Ovary (tissue), 9 donors: ENCODE results near the gene ZNF385C. TPM values are rescaled to one million over a fixed set of nuclear protein-coding genes. Genes with fewer than 3 reads are reported as not detected.

Source experiments
- DNase-seq, 5 donors: peaks; one replicate each; pipeline ENCODE4 v3.0.0-alpha.2; 2019 to 2020
- H3K27ac ChIP-seq, 2 donors: fragments of 200-600 bp; one replicate each; pipeline versions ENCODE4 v1.5.1 to v1.8.0; 2019 to 2022
- H3K27me3 ChIP-seq: fragments of 200-600 bp; one replicate; pipeline ENCODE4 v1.8.0; 2022
- H3K36me3 ChIP-seq: fragments of 200-600 bp; sonication (generic); one replicate; pipeline ENCODE4 v1.5.1; 2019
- H3K4me1 ChIP-seq: one replicate; pipeline ENCODE4 v1.8.1; 2013; ENCODE audit warnings: mild to moderate bottlenecking, moderate library complexity; ENCODE audit not compliant: insufficient read depth
- H3K4me3 ChIP-seq: fragments of 200-600 bp; sonication (generic); one replicate; pipeline ENCODE4 v1.5.1; 2017
- H3K9me3 ChIP-seq, 2 donors: fragments of 200-600 bp in 1 of 2; sonication (generic) in 1 of 2; one replicate each; pipeline versions ENCODE4 v1.5.1 to v1.8.1; 2013 to 2019; ENCODE audit warnings: mild to moderate bottlenecking in 1 of 2, moderate library complexity in 1 of 2
- EP300 ChIP-seq: sonication (generic); formaldehyde crosslinking; IDR thresholded peaks from one replicate; pipeline ENCODE4 v1.6.1; 2017; ENCODE audit warnings: antibody characterized with exemption
- POLR2A ChIP-seq: fragments of 450-650 bp; IDR thresholded peaks from one replicate; pipeline ENCODE4 v1.6.1; 2017; ENCODE audit warnings: antibody characterized with exemption, mild to moderate bottlenecking, moderate library complexity
- WGBS, 3 donors: extraction: QIAGEN DNeasy Blood & Tissue Kit in 1 of 3; methylation state at CpG; one replicate each; pipeline versions ENCODE4 v1.1.5 to v1.1.7; 2013 to 2017; 5-methylcytosine and 5-hydroxymethylcytosine counted together
- intact Hi-C, 4 donors: fragments of 100-400 bp; cut with DNase I; formaldehyde crosslinking; loops; one replicate each; pipeline versions ENCODE4 v1.11.0 to v1.15.1; 2022 to 2023
- polyA plus RNA-seq, 2 donors: library from polyadenylated mRNA; stranded (reverse); fragments of 200-250 nt in 1 of 2; fragments of 350-450 nt in 1 of 2; fragmentation: Illumina TruSeq in 1 of 2; extraction: RNeasy Lipid Tissue Mini Kit (QIAGEN cat#74804) in 1 of 2; gene quantifications; one replicate each; pipeline ENCODE4 v1.2.3, GENCODE V29; 2013 to 2014
- total RNA-seq, 7 donors: library from RNA; depleted of rRNA in 2 of 7; stranded (reverse); fragments of >200 nt in 2 of 7; fragmentation: NEBNext Ultra II Directional in 3 of 7; extraction: Animal tissue kit (Norgen Biotek cat#: 25700) in 3 of 7; gene quantifications; one replicate each; pipeline versions ENCODE4 v1.1.0 to v1.2.4, GENCODE V29; 2016 to 2023
- TF ChIP-seq, protein P1 (sequence below), 3 donors: fragments of 450-650 bp in 2 of 3; fragments of 200-600 bp in 1 of 3; IDR thresholded peaks; one replicate each; pipeline versions ENCODE4 v1.5.1 to v1.8.0; 2016 to 2022; ENCODE audit warnings: antibody characterized with exemption in 3 of 3, mild to moderate bottlenecking in 1 of 3
- donor health status: DM: no; HTN: no; CAD: no; lungs with moderate emphysema.
- donor health status: DM: no; HTN: no; CAD: no.
- donor health status: Bipolar disorder and iron deficiency.
- donor health status: DM: yes; HTN: yes; CAD: no.
- donor health status: DM: no; HTN: no; CAD: no.
- donor health status: DM: yes; HTN: yes; CAD: no.

ZNF385C gene
- total and polyA plus RNA-seq, 9 donors: 0.36 to 3.0 (median 1.7) TPM

DNA sequence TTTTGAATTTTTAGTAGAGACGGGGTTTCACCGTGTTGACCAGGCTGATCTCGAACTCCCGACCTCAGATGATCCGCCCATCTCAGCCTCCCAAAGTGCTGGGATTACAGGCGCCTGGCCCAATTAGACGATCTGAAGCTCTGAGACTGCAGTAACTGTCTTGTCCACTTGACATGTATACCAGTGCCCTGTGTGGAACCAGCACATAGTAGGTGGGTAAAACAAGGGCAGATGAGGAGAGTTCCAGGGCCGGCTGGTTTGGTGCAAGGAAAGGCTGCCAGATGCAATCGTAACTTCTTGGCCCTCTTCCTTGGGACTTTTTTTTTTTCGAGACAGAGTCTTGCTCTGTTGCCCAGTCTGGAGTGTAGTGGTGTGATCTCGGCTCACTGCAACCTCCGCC lies 50.9 kb downstream of the ZNF385C start:
- 85 to 91% (median 87%) methylated on average over 12 of the region's 12 CpGs for WGBS, 3 donors
- H3K4me3 ChIP-seq: no peak overlapping the region
- intact Hi-C loops: no loop called here
- H3K9me3 ChIP-seq: no peaks in the 10 kb centered on the region
- H3K4me1 ChIP-seq: peaks cover 3% of the 10 kb centered on the region
- no peak overlapping the region for H3K27ac ChIP-seq
- H3K27me3 ChIP-seq: no peaks in the 10 kb centered on the region
- DNase-seq: no peak
- H3K36me3 ChIP-seq: no peaks in the 10 kb centered on the region
- TF ChIP-seq, protein P1, sequence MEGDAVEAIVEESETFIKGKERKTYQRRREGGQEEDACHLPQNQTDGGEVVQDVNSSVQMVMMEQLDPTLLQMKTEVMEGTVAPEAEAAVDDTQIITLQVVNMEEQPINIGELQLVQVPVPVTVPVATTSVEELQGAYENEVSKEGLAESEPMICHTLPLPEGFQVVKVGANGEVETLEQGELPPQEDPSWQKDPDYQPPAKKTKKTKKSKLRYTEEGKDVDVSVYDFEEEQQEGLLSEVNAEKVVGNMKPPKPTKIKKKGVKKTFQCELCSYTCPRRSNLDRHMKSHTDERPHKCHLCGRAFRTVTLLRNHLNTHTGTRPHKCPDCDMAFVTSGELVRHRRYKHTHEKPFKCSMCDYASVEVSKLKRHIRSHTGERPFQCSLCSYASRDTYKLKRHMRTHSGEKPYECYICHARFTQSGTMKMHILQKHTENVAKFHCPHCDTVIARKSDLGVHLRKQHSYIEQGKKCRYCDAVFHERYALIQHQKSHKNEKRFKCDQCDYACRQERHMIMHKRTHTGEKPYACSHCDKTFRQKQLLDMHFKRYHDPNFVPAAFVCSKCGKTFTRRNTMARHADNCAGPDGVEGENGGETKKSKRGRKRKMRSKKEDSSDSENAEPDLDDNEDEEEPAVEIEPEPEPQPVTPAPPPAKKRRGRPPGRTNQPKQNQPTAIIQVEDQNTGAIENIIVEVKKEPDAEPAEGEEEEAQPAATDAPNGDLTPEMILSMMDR (IDR thresholded peaks at IDR 0.05): no peak
- TF ChIP-seq EP300 (no peak), POLR2A (no peak)

DNA sequence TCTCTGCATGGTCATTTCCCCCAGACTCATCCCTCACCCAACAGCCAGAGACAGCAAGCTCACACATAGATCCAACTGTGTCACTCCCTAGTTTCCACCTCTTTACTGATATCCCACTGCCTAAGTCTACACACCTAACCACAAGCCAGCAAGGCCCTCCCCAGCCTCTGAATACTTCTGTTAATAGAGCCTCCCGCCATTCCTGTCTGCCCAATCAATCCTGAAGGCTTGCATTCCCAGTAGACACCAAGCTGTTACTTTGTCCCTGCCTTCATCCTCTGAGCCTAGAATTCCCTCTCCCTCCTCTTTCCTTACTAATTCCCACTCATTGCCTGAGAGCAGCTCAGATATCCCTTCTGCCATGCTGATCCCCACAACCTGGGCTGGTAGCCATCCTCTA lies 52.6 kb downstream of the ZNF385C start:
- Histone ChIP-seq H3K27me3 (no peaks in the 10 kb centered on the region), H3K4me3 (no peak overlapping the region), H3K9me3 (no peaks in the 10 kb centered on the region), H3K36me3 (no peaks in the 10 kb centered on the region), H3K4me1 (peaks cover 2% of the 10 kb centered on the region), H3K27ac (no peak overlapping the region)
- no peak for DNase-seq
- 87 to 91% (median 88%) methylated on average over 1 of the region's 1 CpG for WGBS, 3 donors
- intact Hi-C loops: no loop called here
- TF ChIP-seq, protein P1 (IDR thresholded peaks at IDR 0.05): no peak
- no peak for TF ChIP-seq POLR2A
- TF ChIP-seq EP300: no peak

DNA sequence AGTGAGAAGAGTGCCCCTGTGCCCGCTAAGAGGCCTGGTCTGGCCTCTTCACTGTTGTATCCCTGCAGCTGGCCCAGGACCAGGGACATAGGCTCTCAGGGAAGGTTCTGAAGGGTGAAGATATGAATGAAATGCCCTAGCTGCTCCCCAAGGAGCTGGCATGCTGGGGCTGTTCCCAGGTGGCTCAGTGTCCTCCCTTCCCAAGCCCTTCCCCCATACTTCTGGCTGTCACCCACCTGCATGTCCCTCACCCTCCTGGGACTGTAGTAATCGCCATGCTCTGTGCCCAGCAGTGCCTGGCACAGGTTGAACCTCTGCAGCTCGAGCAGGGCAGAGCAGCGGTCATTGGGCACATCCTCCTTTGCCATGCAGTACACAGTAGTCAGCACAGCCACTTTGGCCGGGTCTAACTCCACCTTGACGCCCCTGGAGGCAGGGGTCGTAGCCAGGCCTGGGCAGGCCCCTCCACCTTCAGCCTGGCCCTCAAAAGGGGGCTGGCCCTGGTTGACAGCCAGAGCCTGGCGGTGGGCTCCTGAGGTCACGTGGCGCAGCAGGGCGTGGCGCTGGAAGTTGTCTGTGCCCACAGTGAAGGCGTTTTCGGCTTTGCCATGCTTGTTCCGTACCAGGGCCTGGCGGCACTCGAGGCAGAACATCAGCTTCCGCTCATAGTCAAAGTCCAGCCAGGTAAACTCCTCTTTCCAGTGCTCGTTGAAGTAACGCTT lies 55.5 kb downstream of the ZNF385C start:
- Histone ChIP-seq H3K36me3 (no peaks in the 10 kb centered on the region), H3K4me3 (no peak overlapping the region), H3K27me3 (no peaks in the 10 kb centered on the region), H3K4me1 (peaks cover 3% of the 10 kb centered on the region), H3K27ac (no peak overlapping the region), H3K9me3 (no peaks in the 10 kb centered on the region)
- TF ChIP-seq, protein P1 (IDR thresholded peaks at IDR 0.05): no peak
- TF ChIP-seq POLR2A (no peak), EP300 (no peak)
- intact Hi-C loops: no loop called here
- WGBS, 3 donors: 86 to 90% (median 90%) methylated on average over 19 to 20 of the region's 20 CpGs
- no peak for DNase-seq

DNA sequence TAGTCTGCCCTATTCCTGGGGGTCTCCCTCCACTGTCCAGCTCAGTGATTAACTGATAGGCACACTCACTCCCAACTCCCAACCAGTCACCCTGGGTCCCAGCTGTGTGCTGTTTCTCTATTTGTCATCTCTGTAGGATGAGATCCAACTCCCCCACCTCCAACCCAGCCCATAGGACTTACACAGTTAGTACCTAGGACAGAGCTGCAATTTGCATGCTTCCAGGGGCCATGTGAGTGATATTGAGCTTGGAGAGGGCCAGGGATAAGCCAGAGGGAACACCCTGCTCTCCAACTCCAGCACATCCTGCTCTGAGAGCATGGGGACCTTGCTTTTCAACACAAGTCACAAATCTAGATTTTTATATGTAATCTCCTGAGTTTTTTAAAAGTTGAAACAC lies 56.7 kb downstream of the ZNF385C start:
- TF ChIP-seq EP300 (no peak), POLR2A (no peak)
- TF ChIP-seq, protein P1 (IDR thresholded peaks at IDR 0.05): no peak
- Histone ChIP-seq H3K4me1 (peaks cover 3% of the 10 kb centered on the region), H3K9me3 (no peaks in the 10 kb centered on the region), H3K4me3 (no peak overlapping the region), H3K27me3 (no peaks in the 10 kb centered on the region), H3K36me3 (no peaks in the 10 kb centered on the region), H3K27ac (no peak overlapping the region)
- no peak for DNase-seq
- intact Hi-C loops: no loop called here
